Measurements from ENCODE around the gene TXN.

The TXN gene

DNA sequence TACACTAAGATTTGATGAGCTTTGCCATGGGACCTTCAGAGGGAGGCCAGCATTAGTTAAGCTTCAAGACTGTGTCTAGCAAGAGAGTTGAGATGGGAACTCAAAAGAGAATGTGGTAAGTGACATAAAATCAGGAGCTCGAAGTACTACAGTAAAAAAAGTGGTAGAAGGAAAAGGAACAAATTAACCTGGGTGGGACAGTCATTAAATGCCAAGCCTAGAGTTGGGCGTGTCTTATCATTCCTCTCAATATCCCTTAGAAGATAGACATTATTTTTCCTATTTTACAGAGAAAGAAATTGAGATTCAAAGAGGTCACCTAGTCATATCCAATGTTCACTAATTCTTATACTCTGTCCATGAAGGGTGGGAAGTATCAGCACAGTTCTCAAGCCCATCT, 3.3 kb upstream of the TXN start:
- in situ Hi-C loops (cut with MboI; ENCODE audit: low sequenced_read_pairs, unreplicated experiment): no loop called here
- no peak for DNase-seq (ENCODE audit: low spot score)

GRCh38 chr9:110258690-110259091, 2.4 kb upstream of the TXN start:
- DNase-seq (ENCODE audit: low spot score): peak; percentile 40
- in situ Hi-C loops (cut with MboI; ENCODE audit: low sequenced_read_pairs, unreplicated experiment): no loop called here
- TF ChIP-seq, protein P1, sequence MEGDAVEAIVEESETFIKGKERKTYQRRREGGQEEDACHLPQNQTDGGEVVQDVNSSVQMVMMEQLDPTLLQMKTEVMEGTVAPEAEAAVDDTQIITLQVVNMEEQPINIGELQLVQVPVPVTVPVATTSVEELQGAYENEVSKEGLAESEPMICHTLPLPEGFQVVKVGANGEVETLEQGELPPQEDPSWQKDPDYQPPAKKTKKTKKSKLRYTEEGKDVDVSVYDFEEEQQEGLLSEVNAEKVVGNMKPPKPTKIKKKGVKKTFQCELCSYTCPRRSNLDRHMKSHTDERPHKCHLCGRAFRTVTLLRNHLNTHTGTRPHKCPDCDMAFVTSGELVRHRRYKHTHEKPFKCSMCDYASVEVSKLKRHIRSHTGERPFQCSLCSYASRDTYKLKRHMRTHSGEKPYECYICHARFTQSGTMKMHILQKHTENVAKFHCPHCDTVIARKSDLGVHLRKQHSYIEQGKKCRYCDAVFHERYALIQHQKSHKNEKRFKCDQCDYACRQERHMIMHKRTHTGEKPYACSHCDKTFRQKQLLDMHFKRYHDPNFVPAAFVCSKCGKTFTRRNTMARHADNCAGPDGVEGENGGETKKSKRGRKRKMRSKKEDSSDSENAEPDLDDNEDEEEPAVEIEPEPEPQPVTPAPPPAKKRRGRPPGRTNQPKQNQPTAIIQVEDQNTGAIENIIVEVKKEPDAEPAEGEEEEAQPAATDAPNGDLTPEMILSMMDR (IDR thresholded peaks at IDR 0.05; ENCODE audit: borderline replicate concordance, control extremely low read depth, extremely low read depth, insufficient read depth, missing control alignments): no peak

More for the DNA sequence above, 3.3 kb upstream of the TXN start:
- TF ChIP-seq, protein P1 (IDR thresholded peaks at IDR 0.05; ENCODE audit: borderline replicate concordance, control extremely low read depth, extremely low read depth, insufficient read depth, missing control alignments): no peak

DNA sequence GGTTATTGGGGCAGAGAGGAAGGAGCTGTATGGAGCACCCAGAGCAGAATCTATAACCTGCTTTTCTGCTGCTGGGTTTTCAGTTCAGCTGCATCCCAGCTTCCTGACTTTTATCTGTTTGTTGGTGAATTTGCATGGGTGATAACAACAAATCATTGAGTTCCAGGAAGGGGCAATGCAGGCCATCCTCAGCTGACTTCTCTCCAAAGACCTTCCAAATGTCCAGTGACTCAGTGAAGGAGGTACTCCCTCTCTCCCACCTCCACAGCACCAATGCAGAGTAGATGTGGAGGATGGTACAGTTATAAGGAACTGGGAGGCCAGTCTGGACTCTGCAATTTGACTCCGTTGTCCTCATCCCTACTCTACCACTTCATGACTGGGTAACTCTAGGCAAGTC, 1.6 kb upstream of the TXN start:
- TF ChIP-seq, protein P1 (IDR thresholded peaks at IDR 0.05; ENCODE audit: borderline replicate concordance, control extremely low read depth, extremely low read depth, insufficient read depth, missing control alignments): no peak
- DNase-seq (ENCODE audit: low spot score): no peak
- in situ Hi-C loops (cut with MboI; ENCODE audit: low sequenced_read_pairs, unreplicated experiment): no loop called here

- TF ChIP-seq, protein P1 (IDR thresholded peaks at IDR 0.05; ENCODE audit: borderline replicate concordance, control extremely low read depth, extremely low read depth, insufficient read depth, missing control alignments): no peak
- in situ Hi-C loops (cut with MboI; ENCODE audit: low sequenced_read_pairs, unreplicated experiment): no loop called here
- peak; percentile 31 for DNase-seq (ENCODE audit: low spot score)
These were observed 962 bp upstream of the TXN start for GRCh38 chr9:110257097-110257841.

DNA sequence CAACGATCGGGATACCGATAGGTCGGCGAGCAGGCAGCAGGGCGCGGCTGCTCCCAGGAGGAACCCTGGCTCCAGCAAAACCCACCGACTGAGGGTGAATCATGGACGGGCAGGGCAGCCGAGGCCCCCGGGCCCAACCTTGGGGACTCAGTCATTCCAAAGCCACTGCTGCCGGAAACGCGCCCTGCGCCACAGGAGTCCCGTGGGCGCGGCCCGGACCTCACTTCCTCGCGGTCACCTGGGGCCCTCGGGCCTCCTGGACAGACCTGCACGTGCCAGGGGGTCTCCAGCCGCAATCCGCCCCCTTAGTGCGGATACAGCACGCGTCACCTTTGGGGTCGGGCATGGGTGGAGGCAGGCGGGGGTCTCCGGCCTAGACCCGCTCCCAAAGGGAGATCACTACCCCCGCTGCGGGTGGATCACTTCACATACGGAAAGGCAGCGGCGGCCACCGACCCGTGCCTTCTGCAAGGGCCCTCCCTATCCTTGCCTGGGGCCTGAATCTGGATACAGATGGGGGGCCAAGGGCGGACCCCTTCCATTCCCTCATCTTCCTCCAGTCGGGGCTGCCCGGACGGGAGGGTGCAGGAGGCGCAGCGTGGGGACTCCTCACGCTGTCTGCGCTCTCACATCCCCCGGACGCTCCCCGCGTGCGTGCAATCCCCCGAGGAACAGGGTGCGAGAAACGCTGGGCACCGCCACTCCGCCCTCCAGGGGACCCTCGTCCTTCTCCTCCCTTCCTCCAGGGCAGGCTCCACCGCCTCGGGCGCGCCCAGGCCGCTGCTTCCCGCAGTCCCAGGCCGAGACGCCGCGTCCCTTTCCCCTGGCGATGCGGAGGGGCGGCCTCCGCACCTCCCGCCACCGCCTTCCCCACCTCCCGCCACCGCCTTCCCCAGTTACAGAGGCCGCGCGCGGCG, 586 bp downstream of the TXN start:
- DNase-seq (ENCODE audit: low spot score): peak; percentile 54
- in situ Hi-C loops (cut with MboI; ENCODE audit: low sequenced_read_pairs, unreplicated experiment): no loop called here
- TF ChIP-seq, protein P1 (IDR thresholded peaks at IDR 0.05; ENCODE audit: borderline replicate concordance, control extremely low read depth, extremely low read depth, insufficient read depth, missing control alignments): no peak

DNA sequence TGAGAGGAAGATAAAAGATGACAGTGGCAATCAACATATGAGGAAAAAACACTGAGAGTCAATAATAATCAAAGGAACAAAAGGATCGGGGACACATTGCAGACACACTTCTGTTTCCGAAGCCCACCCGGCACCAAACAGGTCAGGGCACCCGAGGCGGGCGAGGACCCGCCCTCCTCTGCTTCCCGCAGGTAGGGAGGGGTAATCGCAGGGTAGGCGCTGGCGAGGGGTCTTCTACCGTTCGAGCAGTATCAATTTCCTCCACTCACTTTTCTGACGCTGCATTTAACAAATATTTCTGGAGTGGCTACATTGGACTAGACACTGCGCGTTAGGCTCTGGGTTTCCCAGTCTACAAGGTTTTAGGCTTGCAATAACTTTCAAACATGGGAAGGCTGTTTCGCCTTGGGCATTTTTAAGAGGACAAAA, 1.3 kb downstream of the TXN start:
- DNase-seq (ENCODE audit: low spot score): no peak
- TF ChIP-seq, protein P1 (IDR thresholded peaks at IDR 0.05; ENCODE audit: borderline replicate concordance, control extremely low read depth, extremely low read depth, insufficient read depth, missing control alignments): no peak
- in situ Hi-C loops (cut with MboI; ENCODE audit: low sequenced_read_pairs, unreplicated experiment): no loop called here
